ENCODE results near the gene OSBPL7. TPM values are rescaled to one million over a fixed set of nuclear protein-coding genes. Genes with fewer than 3 reads are reported as not detected.

Gene OSBPL7
- total RNA-seq, 1 donor from 2014 or later: 14.4 TPM

GRCh38 chr17:47810901-47811635 is 10.5 kb downstream of the OSBPL7 start:
- intact Hi-C loops (cut with DNase I): no loop called here
- peak; percentile 59 for DNase-seq
- Histone ChIP-seq H3K4me3 (no peak overlapping the region), H3K9me3 (no peaks in the 10 kb centered on the region), H3K4me1 (no peaks in the 10 kb centered on the region), H3K36me3 (peaks cover 71% of the 10 kb centered on the region), H3K27me3 (no peaks in the 10 kb centered on the region), H3K27ac (peak overlapping the region; percentile 47)
- TF ChIP-seq CTCF (IDR thresholded peaks at IDR 0.05): no peak
- ATAC-seq: no peak

- TF ChIP-seq CTCF (IDR thresholded peaks at IDR 0.05): no peak
- no peaks in the 10 kb centered on the region for H3K9me3 ChIP-seq
- H3K27ac ChIP-seq: peak overlapping the region; percentile 47
- ATAC-seq: peak; percentile 72
- H3K36me3 ChIP-seq: peaks cover 63% of the 10 kb centered on the region
- peak; percentile 73 for DNase-seq
- intact Hi-C loops (cut with DNase I): no loop called here
- H3K4me3 ChIP-seq: no peak overlapping the region
- no peaks in the 10 kb centered on the region for H3K27me3 ChIP-seq
- H3K4me1 ChIP-seq: no peaks in the 10 kb centered on the region
These were observed 11.3 kb downstream of the OSBPL7 start for GRCh38 chr17:47810200-47810821.

GRCh38 chr17:47808830-47809480 is 12.6 kb downstream of the OSBPL7 start:
- intact Hi-C loops (cut with DNase I): no loop called here
- TF ChIP-seq CTCF (IDR thresholded peaks at IDR 0.05): no peak
- Histone ChIP-seq H3K4me1 (no peaks in the 10 kb centered on the region), H3K9me3 (no peaks in the 10 kb centered on the region), H3K4me3 (no peak overlapping the region), H3K27me3 (no peaks in the 10 kb centered on the region), H3K36me3 (peaks cover 52% of the 10 kb centered on the region), H3K27ac (no peak overlapping the region)
- peak; percentile 54 for DNase-seq
- no peak for ATAC-seq

- peak; percentile 51 for DNase-seq
These were observed 13.4 kb downstream of the OSBPL7 start for GRCh38 chr17:47808036-47808829.

More at GRCh38 chr17:47808036-47808829, 13.4 kb downstream of the OSBPL7 start:
- Histone ChIP-seq H3K4me1 (no peaks in the 10 kb centered on the region), H3K27me3 (no peaks in the 10 kb centered on the region), H3K27ac (no peak overlapping the region), H3K36me3 (peaks cover 46% of the 10 kb centered on the region), H3K9me3 (no peaks in the 10 kb centered on the region), H3K4me3 (no peak overlapping the region)
- intact Hi-C loops (cut with DNase I): no loop called here
- no peak for ATAC-seq
- TF ChIP-seq CTCF (IDR thresholded peaks at IDR 0.05): no peak
